GM18861 (cell line): Measurements from ENCODE around the gene IZUMO1.
A peak's percentile ranks its signal among the peaks of the same experiment; 100 is the strongest.
"Not testable (repeated sequence)": the region's sequence is repeated elsewhere in the genome, so short reads cannot be mapped to it uniquely, and the experiment has no call there.

Experiments
- ATAC-seq: cut with Tn5 transposase; IDR thresholded peaks from one replicate; pipeline ENCODE4 v1.9.1; 2021; ENCODE audit not compliant: unreplicated experiment

Gene IZUMO1

DNA sequence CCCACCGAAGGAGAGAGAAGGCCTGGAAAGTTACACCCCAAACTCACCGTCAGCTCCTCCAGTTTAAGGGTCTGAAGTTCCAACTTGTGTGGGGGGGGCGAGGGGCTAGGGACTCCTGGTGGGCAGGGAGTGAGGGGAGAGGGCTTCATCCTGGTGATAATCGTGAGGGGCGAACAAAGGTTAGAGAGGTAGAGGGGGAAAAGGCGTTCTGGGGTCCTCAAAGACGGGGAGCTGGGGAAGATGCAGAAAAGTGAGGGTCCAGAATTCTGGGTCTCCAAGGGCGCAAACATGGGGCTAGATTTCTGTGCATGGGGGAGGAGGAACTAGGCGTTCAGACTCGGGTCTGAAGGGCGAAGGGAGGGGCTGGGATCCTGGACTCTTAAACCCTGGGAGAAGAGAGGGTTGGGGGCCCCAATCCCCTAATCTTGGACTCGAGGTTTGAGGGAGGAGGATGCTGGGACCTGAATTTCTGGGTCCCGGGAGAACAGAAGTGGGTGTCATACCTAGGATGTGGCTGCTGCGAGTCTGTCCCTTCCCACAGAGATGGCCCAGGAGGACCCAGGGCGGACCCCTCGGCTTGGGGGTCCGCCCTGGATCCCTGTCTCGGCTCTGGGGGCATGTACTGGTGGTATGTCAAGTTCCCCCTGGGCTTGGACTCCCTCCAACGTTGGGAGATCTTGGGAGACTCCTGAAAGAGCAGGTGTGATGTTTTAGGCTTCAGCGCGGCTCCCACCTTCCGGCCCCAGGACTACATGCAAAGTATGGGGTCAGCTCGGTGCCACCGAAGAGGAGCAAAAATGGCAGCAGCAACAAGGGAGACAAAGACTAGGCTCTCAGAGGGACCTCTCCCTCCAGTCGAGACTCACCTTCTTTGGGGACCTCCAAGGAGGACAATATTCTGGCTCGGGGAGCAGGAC is 31.7 kb downstream of the IZUMO1 start:
- no peak for ATAC-seq

DNA sequence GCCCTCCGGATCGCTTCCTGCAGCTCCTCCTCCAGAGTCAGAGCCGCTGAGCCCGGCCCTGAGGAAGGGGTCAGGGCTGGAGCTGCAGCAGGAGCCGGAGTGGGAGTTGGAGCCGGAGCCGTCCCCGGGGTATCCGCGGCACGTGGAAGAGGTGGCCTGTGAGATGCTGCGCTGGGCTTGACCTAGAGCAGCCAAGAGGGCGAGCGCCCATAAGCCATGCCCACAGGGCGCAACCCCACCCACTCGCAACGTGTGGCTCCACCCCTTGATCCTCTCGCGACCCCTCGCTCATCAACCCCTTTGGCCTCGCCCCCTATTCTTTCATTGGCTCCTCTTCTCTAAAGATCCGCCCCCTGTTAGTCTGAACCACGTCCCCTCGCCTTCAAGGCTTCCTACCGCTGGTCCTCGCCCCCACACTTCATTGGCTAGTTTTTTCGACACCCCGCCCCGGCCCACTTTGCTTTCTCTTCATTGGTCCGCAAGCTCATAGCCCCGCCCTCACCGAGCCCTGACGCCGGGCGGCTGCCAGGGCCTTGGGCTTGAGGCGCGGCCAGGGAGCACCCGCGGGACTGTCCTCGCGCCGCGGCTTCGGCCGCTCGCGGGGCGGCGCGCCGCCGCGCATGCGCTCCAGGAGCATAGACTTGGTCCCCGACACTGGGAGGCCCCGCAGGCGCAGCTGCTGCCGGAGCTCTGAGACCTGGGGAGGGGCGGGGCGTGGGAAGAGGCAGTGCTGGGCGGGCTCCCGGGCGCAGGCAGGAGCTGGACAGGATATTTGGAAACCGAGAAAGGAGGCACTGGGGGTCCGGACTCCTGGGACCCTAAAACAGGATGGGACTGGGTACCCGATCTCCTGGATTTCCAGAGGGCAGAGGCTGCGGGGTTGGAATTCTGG is 32.6 kb downstream of the IZUMO1 start:
- ATAC-seq = peak; percentile 82

DNA sequence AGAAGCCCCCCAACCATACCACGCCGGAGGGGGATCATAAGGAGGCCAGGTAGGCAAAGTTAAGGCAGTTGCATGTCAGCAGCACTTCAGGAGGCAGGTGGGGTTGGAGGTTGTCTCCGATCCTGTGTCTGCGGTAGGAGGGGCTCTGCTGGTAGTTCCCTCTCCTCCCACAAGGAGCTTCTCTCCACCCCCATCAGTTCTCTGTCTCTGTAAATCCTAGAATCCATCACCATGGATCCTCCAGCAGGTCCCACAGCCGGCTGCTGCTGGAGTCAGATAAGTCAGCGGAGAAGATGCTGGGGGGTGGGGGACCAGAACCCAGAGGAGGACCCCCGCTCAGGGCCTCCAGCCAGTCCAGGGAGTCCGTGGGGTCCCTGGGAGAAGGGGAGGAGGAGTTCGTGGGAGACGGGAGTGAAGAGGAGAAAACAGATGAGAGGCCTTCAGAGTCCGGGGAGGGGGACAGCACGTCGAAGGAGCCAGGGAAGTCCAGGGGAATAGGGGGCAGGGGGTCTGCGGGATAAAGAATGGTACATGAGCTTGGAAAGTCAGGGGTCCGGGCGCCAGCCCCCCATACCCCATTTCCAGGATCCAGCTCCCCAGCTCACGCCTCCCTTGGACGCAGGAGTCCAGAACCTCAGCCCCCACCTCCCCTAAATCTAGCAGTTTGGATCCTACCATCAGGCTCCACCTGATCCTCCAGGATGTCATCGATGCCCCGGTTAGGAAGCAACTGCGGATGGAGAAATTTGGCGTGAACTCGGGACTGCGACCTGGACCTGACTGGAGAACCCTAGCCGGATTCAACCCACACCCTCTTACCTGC is 33.5 kb downstream of the IZUMO1 start:
- no peak for ATAC-seq

DNA sequence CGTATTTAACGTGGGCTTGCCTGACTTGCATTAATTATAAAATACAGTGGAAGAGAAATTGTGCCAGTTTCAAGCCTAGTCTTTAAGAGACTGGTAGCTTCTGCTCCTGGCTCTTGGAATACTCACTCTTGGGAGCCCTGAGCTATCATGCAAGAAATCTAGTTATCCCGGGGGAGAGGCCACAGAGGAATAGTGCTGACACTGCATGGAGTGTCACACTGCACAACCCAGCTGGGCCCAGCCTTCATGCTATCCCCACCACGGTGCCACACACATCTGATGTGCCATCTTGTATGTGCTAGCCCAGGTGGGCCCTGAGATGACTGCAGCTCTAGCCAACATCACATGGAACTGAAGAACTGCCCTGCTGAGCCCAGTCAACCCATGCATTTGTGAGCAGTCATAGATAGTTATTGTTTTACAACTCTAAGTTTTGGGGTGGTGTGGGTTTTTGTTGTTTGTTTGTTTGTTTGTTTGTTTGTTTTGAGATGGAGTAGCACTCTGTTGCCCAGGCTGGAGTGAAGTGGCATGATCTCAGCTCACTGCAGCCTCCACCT is 35.5 kb downstream of the IZUMO1 start:
- ATAC-seq = no peak

DNA sequence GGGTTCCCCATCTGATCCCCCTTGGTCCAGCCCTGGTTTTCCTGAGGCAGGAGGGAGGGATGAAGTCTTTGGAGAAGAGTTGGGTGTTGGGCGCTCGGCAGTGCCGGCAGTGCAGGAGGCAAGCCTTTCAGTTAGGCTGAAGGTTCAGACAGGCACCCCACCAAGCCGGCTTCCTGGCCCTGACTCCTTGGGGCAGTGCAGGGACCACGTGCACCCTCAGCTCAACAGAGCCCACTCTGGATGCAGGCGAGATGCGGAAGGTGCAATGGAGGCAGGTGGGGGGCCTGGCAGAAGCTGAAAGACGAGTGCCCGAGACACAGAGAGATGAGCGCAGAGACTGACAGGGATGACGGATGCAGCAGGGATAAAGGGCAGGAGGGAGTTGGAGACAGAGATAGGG is 38.2 kb downstream of the IZUMO1 start:
- ATAC-seq = no peak

DNA sequence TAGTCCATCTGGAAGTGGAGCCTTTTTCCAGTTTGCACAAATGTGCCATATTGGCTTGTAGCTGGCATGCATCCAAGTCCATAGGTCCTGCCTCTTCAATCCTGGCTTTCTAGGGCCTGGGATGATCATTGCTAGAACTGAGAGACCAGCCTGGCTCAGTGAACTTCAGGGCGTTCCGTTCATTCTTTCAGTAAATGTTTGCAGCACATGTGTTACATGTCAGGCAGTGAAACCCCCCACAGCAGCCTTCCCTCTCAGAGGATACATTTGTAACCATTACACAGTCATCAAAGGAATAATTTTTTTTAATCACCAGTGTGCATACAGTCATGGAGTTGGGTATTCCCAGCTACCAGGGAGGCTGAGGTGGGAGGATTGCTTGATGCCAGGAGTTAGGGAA is 41.3 kb downstream of the IZUMO1 start:
- no peak for ATAC-seq

DNA sequence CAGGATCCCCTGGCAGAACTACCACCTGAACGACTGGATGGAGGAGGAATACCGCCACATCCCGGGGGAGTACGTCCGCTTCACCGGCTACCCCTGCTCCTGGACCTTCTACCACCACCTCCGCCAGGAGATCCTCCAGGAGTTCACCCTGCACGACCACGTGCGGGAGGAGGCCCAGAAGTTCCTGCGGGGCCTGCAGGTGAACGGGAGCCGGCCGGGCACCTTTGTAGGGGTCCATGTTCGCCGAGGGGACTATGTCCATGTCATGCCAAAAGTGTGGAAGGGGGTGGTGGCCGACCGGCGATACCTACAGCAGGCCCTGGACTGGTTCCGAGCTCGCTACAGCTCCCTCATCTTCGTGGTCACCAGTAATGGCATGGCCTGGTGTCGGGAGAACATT is 43.4 kb downstream of the IZUMO1 start:
- ATAC-seq = no peak

DNA sequence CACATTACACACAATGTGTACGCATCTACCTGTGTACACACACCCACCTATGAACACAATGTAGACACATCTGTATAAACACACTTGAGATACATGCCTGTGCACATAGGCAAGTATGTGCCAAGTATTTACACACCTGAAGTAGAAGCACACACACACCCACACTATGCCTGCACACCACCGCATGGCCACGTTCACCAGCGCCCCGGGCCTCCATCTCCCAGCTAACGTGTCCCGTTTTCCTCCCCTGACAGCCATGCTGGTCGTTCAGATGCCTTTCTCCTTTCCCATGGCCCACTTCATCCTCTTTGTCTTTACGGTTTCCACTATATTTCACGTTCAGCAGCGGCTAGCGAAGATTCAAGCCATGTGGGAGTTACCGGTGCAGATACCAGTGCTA is 44.0 kb downstream of the IZUMO1 start:
- ATAC-seq = no peak

DNA sequence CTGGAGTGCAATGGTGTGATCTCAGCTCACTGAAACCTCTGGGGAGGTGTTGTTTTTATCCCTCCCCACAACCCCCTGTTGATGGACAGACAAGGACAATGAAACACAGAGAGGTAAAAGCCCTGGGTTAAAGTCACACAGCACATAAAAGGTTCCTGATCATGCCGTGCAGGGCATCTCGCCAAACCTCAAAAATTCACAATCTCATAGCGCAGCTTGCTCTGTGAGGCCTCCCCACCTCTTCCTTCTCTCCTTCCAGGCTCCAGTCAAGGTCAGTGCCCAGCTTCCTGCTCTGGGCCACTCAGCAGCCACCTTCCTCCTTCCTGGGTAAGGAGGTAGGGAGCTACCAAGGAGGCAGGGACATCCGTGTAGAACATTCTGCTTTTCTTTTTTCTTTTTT is 48.7 kb downstream of the IZUMO1 start:
- ATAC-seq = no peak

DNA sequence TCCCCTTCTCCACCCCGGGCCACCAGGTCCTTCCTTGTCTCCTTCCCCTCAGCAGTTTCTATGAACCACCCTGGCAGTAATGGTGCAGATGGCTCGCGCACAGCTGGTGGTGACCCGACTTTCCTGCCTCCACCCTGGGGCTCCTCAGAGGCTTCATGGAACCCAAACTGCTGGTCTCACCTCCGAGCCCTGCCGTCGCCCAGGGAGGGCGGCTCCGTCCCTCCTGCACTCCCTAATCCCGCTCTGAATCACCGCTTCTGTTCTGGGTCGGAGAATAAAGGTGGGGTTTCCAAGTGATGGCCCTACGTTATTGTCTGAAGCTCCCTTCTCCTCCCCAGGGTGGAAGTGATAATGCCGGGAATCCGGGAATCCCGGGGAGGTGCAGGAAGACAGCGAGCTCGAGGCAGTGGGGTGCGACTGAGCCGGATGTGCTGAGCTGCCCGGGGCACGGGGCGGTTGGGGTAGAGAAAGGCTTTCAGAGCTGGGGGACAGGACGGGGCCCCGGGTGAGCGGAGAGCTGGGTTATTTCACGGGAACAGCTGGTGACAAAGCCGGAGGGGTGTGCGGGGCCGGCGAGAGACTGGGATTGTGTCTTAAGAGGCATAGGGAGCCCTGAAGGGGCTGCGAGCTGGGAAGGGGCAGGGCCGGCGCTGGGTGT is 50.2 kb downstream of the IZUMO1 start:
- no peak for ATAC-seq

DNA sequence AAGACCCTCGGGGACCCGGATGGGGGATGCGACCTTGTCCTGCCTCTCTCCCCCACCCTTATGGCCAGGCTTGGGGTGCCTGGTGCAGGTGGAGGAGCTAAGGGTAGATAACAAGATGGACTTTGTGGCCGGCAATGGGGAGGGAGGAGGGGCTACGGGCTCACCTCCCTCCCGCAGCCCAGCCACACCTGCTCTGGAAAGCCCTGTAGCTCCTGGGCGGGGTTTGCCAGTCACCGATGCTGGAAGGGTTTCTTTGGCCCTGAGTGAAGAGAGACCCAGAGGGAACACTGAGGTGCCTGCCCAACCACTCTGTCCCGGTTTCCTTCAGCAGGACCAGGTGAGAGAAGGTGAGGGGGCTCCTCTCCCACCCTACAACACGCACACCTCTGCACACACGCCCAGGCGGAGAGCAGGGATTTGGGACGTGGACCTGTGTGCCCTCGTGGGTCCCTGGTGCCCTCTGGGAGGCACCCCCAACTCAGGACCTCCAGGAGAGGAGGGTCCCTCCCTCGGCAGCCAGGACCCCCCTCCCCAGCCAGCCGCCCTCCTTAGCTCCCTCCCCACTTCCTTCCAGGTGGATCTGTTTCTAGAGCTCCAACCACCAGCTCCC is 50.9 kb downstream of the IZUMO1 start, which contains the start of gene FUT2:
Gene FUT2, plus strand, starts transcription at position 229 of the 610 bp plus-strand sequence. CDS start 6,986 bp downstream, outside the sequence.
- no peak for ATAC-seq

DNA sequence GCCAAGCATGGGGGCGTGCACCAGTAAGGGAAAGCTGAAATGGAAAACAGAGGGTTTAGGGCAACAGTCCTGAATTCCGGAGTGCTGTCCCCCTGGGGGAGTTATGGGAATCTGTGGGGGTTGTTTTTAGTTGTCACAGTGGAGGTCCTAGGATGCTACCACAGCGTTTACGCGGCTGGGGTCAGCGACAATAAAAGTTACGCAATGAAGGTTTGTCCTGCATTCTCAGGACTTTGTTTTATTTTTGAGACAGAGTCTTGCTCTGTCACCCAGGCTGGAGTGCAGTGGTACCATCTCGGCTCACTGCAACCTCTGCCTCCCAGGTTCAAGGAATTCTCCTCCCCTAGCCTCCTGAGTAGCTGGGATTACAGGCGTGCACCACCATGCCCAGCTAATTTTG is 53.1 kb downstream of the IZUMO1 start:
- ATAC-seq = not testable (repeated sequence)
